HG03064 (cell line): ENCODE results near the gene OR4Q2.
"Not testable (repeated sequence)": the region's sequence is repeated elsewhere in the genome, so short reads cannot be mapped to it uniquely, and the experiment has no call there.

ENCODE experiments used
- ATAC-seq: cut with Tn5 transposase; IDR thresholded peaks from one replicate; pipeline ENCODE4 v1.9.1; 2021; ENCODE audit warnings: low read depth; ENCODE audit not compliant: unreplicated experiment

OR4Q2 gene

DNA sequence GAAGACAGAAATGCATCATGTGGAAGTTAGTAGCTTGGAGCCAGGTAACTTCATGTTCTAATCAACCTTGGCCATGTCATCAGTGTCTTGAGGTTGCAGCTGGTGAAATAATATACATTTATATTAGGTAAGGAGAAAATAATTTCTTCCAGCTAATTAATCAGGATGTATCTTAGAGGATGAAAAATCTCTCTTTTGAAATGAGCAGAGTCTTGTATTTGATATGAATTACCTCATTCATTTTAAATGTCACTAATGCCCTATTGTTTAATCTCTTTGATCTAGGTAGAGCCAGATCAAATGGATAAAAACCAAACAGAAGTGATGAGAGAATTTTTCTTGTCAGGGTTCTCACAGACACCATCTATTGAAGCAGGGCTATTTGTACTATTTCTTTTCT, at the start of gene OR4Q2:
Gene OR4Q2, plus strand, starts transcription at position 301 of the 400 bp plus-strand sequence.
- no peak for ATAC-seq

DNA sequence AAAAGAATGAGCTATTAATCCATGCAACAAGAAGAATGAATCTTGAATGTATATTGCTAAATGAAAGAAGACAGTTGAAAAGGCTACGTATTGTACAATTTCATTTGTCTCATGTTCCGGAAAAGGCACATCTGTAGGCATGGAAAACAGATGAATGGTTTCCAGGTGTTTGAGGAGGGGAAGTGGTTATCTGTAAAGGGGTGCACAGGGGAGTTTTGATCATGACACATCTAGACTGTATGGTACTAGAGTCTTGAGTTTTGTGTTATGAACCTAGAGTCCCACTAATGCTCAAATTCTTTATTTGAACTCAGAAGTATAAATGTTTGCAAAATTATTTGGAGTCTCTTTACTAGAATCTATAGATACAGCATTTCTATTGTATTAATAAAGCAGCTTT, 32.2 kb upstream of the OR4Q2 start:
- not testable (repeated sequence) for ATAC-seq

- ATAC-seq: no peak
These were observed 27.1 kb upstream of the OR4Q2 start for GRCh38 chr14:19974844-19975243.

DNA sequence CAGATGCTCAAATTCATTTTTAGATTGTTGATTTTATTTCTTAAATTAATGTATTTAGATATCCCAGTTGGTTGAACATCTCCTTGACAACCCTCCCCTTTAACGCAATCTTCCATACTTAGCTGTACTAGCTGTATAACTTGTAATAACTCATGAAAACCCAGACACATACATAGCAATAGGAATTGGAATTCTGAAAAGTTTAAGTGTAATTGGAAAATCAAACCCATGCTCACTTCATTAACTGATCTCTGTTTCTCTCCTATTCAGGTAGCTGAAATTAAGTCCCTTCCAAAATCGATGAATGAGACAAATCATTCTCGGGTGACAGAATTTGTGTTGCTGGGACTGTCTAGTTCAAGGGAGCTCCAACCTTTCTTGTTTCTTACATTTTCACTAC, 26.7 kb upstream of the OR4Q2 start, which contains the start of gene OR4K15:
Gene OR4K15, plus strand, starts transcription at position 301 of the 400 bp plus-strand sequence. Its CDS starts 0 bp downstream, at position 301.
- ATAC-seq: no peak

DNA sequence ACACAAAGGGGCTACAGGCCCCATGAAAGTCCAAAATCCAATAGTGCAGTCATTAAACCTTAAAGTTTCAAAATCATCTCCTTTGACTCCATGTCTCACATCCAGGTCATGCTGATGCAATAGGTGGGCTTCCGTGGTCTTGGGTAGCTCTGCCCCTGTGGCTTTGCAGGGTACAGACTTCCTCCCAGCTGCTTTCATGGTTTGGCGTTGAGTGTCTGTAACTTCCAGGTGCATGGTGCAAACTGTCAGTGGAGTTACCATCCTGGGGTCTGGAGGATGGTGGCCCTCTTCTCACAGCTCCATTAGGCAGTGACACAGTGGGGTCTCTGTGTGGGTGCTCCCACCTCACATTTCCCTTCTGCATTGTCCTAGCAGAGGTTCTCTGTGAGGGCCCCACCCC, 8.5 kb upstream of the OR4Q2 start:
- ATAC-seq: no peak

GRCh38 chr14:20002319-20002718, 356 bp downstream of the OR4Q2 start:
- no peak for ATAC-seq

GRCh38 chr14:20008156-20008555, 6.2 kb downstream of the OR4Q2 start:
- no peak for ATAC-seq

DNA sequence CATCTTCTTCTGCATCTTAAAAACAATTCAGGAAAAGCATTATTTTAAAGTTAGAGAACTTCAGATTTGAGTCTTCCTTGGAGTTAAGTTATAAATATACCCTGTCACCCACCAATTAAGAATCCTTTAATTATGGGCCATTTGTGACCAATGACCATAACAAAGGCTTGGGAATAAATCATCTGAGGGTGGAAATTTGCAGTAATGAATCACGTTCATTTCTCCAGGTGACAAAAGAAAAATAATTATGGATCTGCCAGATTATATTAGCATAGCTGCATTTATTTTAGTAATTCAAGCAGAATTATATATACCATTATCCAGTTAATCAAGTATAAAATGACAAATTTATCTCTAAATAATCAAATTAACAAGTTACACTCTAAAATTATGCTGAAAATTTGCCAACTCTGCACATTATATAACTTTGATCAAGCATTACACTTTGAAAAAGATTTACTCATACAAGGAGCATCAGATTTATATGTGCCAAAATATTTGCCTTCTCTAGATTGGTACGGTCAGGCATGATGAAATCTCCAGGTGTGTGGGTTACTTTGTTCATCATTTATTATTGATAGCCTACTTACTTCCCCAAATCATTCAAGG, 17.4 kb downstream of the OR4Q2 start, which contains the start of gene OR4K14:
Gene OR4K14, minus strand, starts transcription at position 51 of the 609 bp plus-strand sequence. CDS start 4,114 bp downstream, outside the sequence.
- no peak for ATAC-seq

- ATAC-seq: no peak
These were observed 29.1 kb downstream of the OR4Q2 start for GRCh38 chr14:20031058-20031457.

GRCh38 chr14:20035449-20035848, 33.5 kb downstream of the OR4Q2 start:
- ATAC-seq: no peak

- ATAC-seq: no peak
These were observed 34.0 kb downstream of the OR4Q2 start, which contains the start of gene OR4K13 for GRCh38 chr14:20035938-20036337. Gene OR4K13 (minus strand): TSS chr14:20036038. CDS start chr14:20034758, 1,280 bp downstream.

DNA sequence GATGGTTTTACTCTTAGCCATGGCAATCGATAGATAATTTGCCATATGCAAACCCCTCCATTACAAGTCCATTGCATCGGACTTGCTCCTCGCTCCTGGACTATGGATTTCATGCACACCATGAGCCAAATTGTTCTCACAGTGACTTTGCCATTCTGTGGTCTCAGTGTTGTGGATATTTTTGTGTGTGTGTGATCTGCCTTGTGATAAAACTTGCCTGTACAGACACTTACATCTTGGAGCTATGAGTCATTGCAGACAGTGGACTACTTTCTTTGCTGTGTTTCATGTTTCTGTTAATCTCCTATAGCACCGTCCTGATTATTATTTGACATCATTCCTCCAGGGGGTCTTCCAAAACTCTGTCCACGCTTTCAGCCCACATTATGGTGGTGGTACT, 42.3 kb downstream of the OR4Q2 start:
- no peak for ATAC-seq

DNA sequence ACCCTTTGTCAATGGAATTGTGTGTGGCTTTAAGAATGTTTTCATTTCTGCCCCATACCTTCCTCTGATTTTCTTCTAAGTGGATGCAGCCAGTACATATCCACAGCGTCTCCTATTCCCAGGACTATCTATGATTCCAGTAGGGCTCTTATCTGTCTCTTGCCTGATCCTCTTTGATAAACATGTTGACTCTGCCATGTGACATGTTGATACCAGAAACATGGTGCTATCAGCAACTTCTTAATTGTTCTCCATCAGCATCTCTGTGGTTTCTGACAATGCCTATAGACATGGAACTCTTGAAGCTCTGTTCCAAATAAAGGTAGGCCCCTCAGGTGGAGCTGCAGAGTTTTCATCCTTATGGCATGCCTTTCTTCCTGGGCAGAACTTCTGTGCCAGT, 46.2 kb downstream of the OR4Q2 start:
- no peak for ATAC-seq
